Esophagus squamous epithelium (tissue), 5 donors: ENCODE data around the gene DVL1. TPM values are rescaled to one million over a fixed set of nuclear protein-coding genes. Genes with fewer than 3 reads are reported as not detected.

Experiments used
- DNase-seq: peaks from one replicate; lab custom pipeline; 2025; lab: John Stamatoyannopoulos, UW
- H3K27ac ChIP-seq, 4 donors: fragments of 200-600 bp; sonication (generic); one replicate each; pipeline ENCODE4 v1.5.1; 2016 to 2019; ENCODE audit warnings: mild to moderate bottlenecking in 1 of 4
- H3K27me3 ChIP-seq, 4 donors: fragments of 200-600 bp; sonication (generic); 1 replicate in 3 of 4; 2 replicates in 1 of 4; pipeline versions ENCODE4 v1.5.1 to v1.6.0; 2017 to 2021; ENCODE audit warnings: antibody characterized with exemption in 1 of 4
- H3K36me3 ChIP-seq, 3 donors: fragments of 200-600 bp; sonication (generic); one replicate each; pipeline ENCODE4 v1.5.1; 2016 to 2019
- H3K4me1 ChIP-seq, 3 donors: fragments of 200-600 bp; sonication (generic); one replicate each; pipeline ENCODE4 v1.5.1; 2017 to 2019
- H3K4me3 ChIP-seq, 4 donors: fragments of 200-600 bp; sonication (generic); 1 replicate in 3 of 4; 2 replicates in 1 of 4; pipeline ENCODE4 v1.5.1; 2016 to 2019; ENCODE audit warnings: mild to moderate bottlenecking in 2 of 4, moderate library complexity in 1 of 4
- H3K9me3 ChIP-seq, 3 donors: fragments of 200-600 bp; sonication (generic); one replicate each; pipeline ENCODE4 v1.5.1; 2016 to 2019
- CTCF ChIP-seq, 6 experiments: fragments of 450-650 bp in 4 of 6; fragments of 200-600 bp in 2 of 6; sonication (generic) in 2 of 6; IDR thresholded peaks; one replicate each; pipeline ENCODE4 v1.5.1; 2016 to 2019; ENCODE audit warnings: antibody characterized with exemption in 6 of 6, mild to moderate bottlenecking in 4 of 6, moderate library complexity in 4 of 6
- POLR2A ChIP-seq, 4 donors: fragments of 450-650 bp; IDR thresholded peaks; one replicate each; pipeline ENCODE4 v1.6.1; 2017; ENCODE audit warnings: antibody characterized with exemption in 4 of 4, mild to moderate bottlenecking in 4 of 4, moderate library complexity in 3 of 4
- WGBS, 2 donors: methylation state at CpG; one replicate each; pipeline ENCODE4 v1.1.5; 2018; 5-methylcytosine and 5-hydroxymethylcytosine counted together
- intact Hi-C: fragments of 100-400 bp; cut with DNase I; formaldehyde crosslinking; loops from one replicate; pipeline ENCODE4 v1.15.0; 2022
- total RNA-seq, 4 donors: library from RNA; depleted of rRNA; stranded (reverse); fragments of >200 nt; gene quantifications; one replicate each; pipeline ENCODE4 v1.1.0, GENCODE V29; 2016
- donor health status: DM: yes; HTN: yes; CAD: no.

DVL1 gene
- total RNA-seq, 4 donors from 2014 or later = 63.5 to 111 (median 88.0) TPM

- H3K36me3 ChIP-seq = peaks cover 0 to 16% (median 6%) of the 10 kb centered on the region in 3 donors
- TF ChIP-seq CTCF (IDR thresholded peaks at IDR 0.05) (no peak), POLR2A (IDR thresholded peaks at IDR 0.05) (no peak)
- intact Hi-C loops = no loop called here
- no peak for DNase-seq
- peaks cover 40 to 64% (median 50%) of the 10 kb centered on the region in 3 donors for H3K4me1 ChIP-seq
- H3K4me3 ChIP-seq = peak overlapping the region in 3 of 4 donors; percentile 62 to 96 (median 89)
- no peaks in the 10 kb centered on the region for H3K9me3 ChIP-seq
- 75% methylated on average over 2 of the region's 12 CpGs; no CpG with 5 or more reads in 1 of the 2 donors for WGBS, 2 donors
- H3K27ac ChIP-seq = peak overlapping the region; percentile 92 to 95 (median 94)
- no peaks in the 10 kb centered on the region for H3K27me3 ChIP-seq
Observed at GRCh38 chr1:1345860-1346500, 3.2 kb downstream of the DVL1 start.

- peaks cover 40 to 64% (median 50%) of the 10 kb centered on the region in 3 donors for H3K4me1 ChIP-seq
- no peak for TF ChIP-seq POLR2A (IDR thresholded peaks at IDR 0.05)
- no peaks in the 10 kb centered on the region for H3K9me3 ChIP-seq
- no CpG with 5 or more reads among the region's 16 CpGs for WGBS, 2 donors
- intact Hi-C loops = no loop called here
- H3K36me3 ChIP-seq = peaks cover 0 to 22% (median 12%) of the 10 kb centered on the region in 3 donors
- DNase-seq = no peak
- no peaks in the 10 kb centered on the region for H3K27me3 ChIP-seq
- H3K4me3 ChIP-seq = peak overlapping the region; percentile 8 to 89 (median 18)
- H3K27ac ChIP-seq = peak overlapping the region; percentile 92 to 95 (median 94)
Observed at GRCh38 chr1:1345384-1345783, 3.8 kb downstream of the DVL1 start.

DNA sequence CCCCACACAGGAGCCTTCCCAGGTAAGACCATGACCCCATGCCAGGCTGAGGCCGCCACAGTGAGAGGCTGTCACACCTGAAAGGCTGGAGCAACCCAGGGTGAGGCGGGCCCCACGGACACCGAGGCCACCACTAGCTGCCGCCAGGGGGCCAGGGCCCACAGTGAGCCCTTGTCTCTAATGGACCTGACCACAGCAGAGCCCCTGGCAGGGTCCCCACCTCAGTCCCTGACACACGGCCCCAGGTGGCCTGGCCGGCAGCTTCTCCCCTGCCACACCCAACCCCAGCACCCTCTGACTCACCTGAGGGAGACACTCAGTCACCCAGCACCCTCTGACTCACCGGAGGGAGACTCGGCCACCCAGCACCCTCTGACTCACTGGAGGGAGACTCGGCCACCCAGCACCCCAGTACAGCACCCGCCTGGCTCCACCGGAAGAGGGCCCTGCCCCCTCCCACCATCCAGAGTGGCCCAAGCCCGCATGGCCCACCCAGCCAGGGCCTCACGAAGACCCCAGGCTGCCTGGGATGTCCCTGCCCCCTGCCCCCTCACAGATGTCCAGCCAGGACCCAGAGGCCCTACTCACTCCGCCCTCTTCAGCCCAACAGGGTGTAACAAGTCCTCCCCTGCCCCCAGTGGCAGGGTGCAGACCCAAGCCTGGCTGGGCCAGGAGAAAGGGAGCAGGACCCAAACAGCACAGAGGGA is 4.4 kb downstream of the DVL1 start:
- TF ChIP-seq CTCF (IDR thresholded peaks at IDR 0.05) (peak in 4 of 6 experiments; percentile 24 to 40 (median 32)), POLR2A (IDR thresholded peaks at IDR 0.05) (no peak)
- Histone ChIP-seq H3K36me3 (peaks cover 0 to 28% (median 17%) of the 10 kb centered on the region in 3 donors), H3K4me1 (peaks cover 40 to 64% (median 50%) of the 10 kb centered on the region in 3 donors), H3K27me3 (no peaks in the 10 kb centered on the region), H3K4me3 (peak overlapping the region; percentile 8 to 89 (median 28)), H3K9me3 (no peaks in the 10 kb centered on the region), H3K27ac (peak overlapping the region; percentile 92 to 95 (median 94))
- no peak for DNase-seq
- whole genome bisulfite sequencing, 2 donors = 30 to 76% methylated on average over 6 to 9 of the region's 15 CpGs
- intact Hi-C loops = no loop called here

DNA sequence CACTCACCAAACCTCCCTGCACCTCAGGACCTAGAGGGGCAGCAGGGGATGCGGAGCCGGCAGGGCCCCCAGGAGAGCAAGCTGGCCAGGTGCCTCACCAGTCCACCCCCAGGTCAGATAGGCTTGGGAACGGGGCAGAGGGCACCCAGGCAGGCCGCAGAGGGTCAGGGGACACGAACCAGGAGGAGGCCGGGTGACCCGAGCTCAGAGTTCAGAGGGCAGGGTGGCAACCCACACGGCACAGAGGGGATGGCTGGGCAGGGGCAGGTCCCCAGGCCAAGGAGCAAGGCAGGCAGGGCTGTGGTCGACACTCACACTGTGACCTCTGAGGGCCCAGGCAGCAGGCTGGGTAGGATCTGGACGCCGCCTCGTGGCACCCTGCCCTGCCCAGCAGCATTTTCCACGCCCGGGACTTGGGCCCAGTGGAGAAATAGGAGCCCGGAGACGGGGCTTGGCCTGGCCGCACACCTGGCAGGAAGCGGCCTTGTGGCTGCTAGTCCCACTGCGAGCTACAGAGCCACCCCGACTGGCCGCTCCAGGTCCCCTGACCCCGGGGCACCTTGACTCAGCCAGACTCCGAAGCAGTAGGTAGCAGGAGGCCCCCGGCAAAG is 5.3 kb downstream of the DVL1 start:
- H3K27ac ChIP-seq = peak overlapping the region; percentile 92 to 95 (median 94)
- WGBS, 2 donors = 80% methylated on average over 1 of the region's 24 CpGs; no CpG with 5 or more reads in 1 of the 2 donors
- intact Hi-C loops = no loop called here

More for the DNA sequence above, 5.3 kb downstream of the DVL1 start:
- no peak for DNase-seq
- Histone ChIP-seq H3K27me3 (no peaks in the 10 kb centered on the region), H3K4me3 (peak overlapping the region in 3 of 4 donors; percentile 27 to 89 (median 29)), H3K36me3 (peaks cover 7 to 37% (median 24%) of the 10 kb centered on the region in 3 donors), H3K4me1 (peaks cover 40 to 64% (median 50%) of the 10 kb centered on the region in 3 donors), H3K9me3 (no peaks in the 10 kb centered on the region)
- TF ChIP-seq CTCF (IDR thresholded peaks at IDR 0.05) = no peak
- TF ChIP-seq POLR2A (IDR thresholded peaks at IDR 0.05) = no peak
